Neuronal stem cell (in vitro differentiated cells): ENCODE measurements around the gene MUC6.

Experiments used
- DNase-seq: peaks from one replicate; pipeline ENCODE4 v3.0.0-alpha.2; 2013; ENCODE audit warnings: low spot score
- H2AFZ ChIP-seq: one replicate; pipeline ENCODE4 v1.6.1; 2013; ENCODE audit warnings: mild to moderate bottlenecking, low read length, inconsistent platforms
- H2AK5ac ChIP-seq: 2 replicates; pipeline ENCODE4 v1.6.1; 2013; ENCODE audit warnings: low read depth, mild to moderate bottlenecking, inconsistent platforms, low read length, moderate library complexity, mixed read lengths
- H2BK120ac ChIP-seq: 2 replicates; pipeline ENCODE4 v1.6.1; 2013; ENCODE audit warnings: low read depth, mild to moderate bottlenecking, inconsistent platforms, low read length, moderate library complexity, mixed read lengths
- H2BK12ac ChIP-seq: one replicate; pipeline ENCODE4 v1.6.1; 2013; ENCODE audit warnings: low read length, inconsistent platforms
- H2BK15ac ChIP-seq: 2 replicates; pipeline ENCODE4 v1.6.1; 2013; ENCODE audit warnings: mild to moderate bottlenecking, low read length, inconsistent platforms, mixed read lengths
- H2BK5ac ChIP-seq: one replicate; pipeline ENCODE4 v1.6.1; 2013; ENCODE audit warnings: inconsistent platforms, mild to moderate bottlenecking, low read length, moderate library complexity
- H3K14ac ChIP-seq: one replicate; pipeline ENCODE4 v1.6.1; 2013; ENCODE audit warnings: low read length, inconsistent platforms
- H3K18ac ChIP-seq: 2 replicates; pipeline ENCODE4 v1.6.1; 2013; ENCODE audit warnings: low read length, inconsistent platforms
- H3K23ac ChIP-seq: 2 replicates; pipeline ENCODE4 v1.6.1; 2013; ENCODE audit warnings: low read depth, mild to moderate bottlenecking, mixed read lengths, low read length, inconsistent platforms; ENCODE audit not compliant: poor library complexity
- H3K27ac ChIP-seq: replicated peaks from 3 replicates; pipeline ENCODE4 v1.5.1; 2013; ENCODE audit warnings: low read length, inconsistent platforms
- H3K27me3 ChIP-seq, 3 experiments: 2 replicates each; pipeline ENCODE4 v1.6.1; 2013; ENCODE audit warnings: low read length in 3 of 3, mild to moderate bottlenecking in 2 of 3, inconsistent platforms in 1 of 3, low read depth in 1 of 3, mixed read lengths in 1 of 3, moderate library complexity in 1 of 3; ENCODE audit not compliant: control insufficient read depth in 3 of 3, insufficient read depth in 3 of 3
- H3K36me3 ChIP-seq, 2 donors: replicated peaks in 1 of 2; 2 replicates each; pipeline ENCODE4 v1.6.1; 2013; ENCODE audit warnings: low read length in 2 of 2; ENCODE audit not compliant: control insufficient read depth in 2 of 2, insufficient read depth in 2 of 2
- H3K4ac ChIP-seq: 2 replicates; pipeline ENCODE4 v1.6.1; 2013; ENCODE audit warnings: inconsistent platforms, mild to moderate bottlenecking, low read length, moderate library complexity
- H3K4me1 ChIP-seq, 2 donors: 1 replicate in 1 of 2; 2 replicates in 1 of 2; pipeline ENCODE4 v1.6.1; 2013; ENCODE audit warnings: low read length in 2 of 2, low read depth in 1 of 2; ENCODE audit not compliant: control insufficient read depth in 2 of 2, insufficient read depth in 1 of 2
- H3K4me2 ChIP-seq: one replicate; pipeline ENCODE4 v1.6.1; 2013; ENCODE audit warnings: mild to moderate bottlenecking, low read length, inconsistent platforms; ENCODE audit not compliant: insufficient read depth, poor library complexity, severe bottlenecking
- H3K4me3 ChIP-seq, 2 donors: 2 replicates each; pipeline ENCODE4 v1.5.1; 2013; ENCODE audit warnings: low read length in 2 of 2, mild to moderate bottlenecking in 2 of 2, inconsistent platforms in 1 of 2, moderate library complexity in 1 of 2
- H3K79me1 ChIP-seq: one replicate; pipeline ENCODE4 v1.6.1; 2013; ENCODE audit warnings: low read depth, mild to moderate bottlenecking, inconsistent platforms, low read length, moderate library complexity
- H3K9ac ChIP-seq: one replicate; pipeline ENCODE4 v1.6.1; 2013; ENCODE audit warnings: mild to moderate bottlenecking, low read depth, low read length, inconsistent platforms; ENCODE audit not compliant: poor library complexity
- H3K9me3 ChIP-seq, 2 donors: replicated peaks in 1 of 2; 2 replicates each; pipeline versions ENCODE3 to v1.6.1; 2013; ENCODE audit warnings: low read length in 2 of 2, mild to moderate bottlenecking in 2 of 2, inconsistent platforms in 1 of 2, low read depth in 1 of 2, mixed read lengths in 1 of 2, moderate library complexity in 1 of 2; ENCODE audit not compliant: control insufficient read depth in 2 of 2, insufficient read depth in 1 of 2
- H4K8ac ChIP-seq: one replicate; pipeline ENCODE4 v1.6.1; 2013; ENCODE audit warnings: low read depth, mild to moderate bottlenecking, inconsistent platforms, low read length, moderate library complexity
- H4K91ac ChIP-seq: one replicate; pipeline ENCODE4 v1.6.1; 2013; ENCODE audit warnings: low read length, low read depth, mild to moderate bottlenecking, inconsistent platforms; ENCODE audit not compliant: poor library complexity
- WGBS, 2 donors: extraction: QIAGEN DNeasy Blood & Tissue Kit; methylation state at CpG; one replicate each; pipeline ENCODE4 v1.1.7; 2013; ENCODE audit warnings: missing lambda C conversion rate in 2 of 2, mixed read lengths in 1 of 2; ENCODE audit not compliant: insufficient read length in 2 of 2, insufficient replicate concordance in 1 of 2; ENCODE audit errors: extremely low coverage in 2 of 2; 5-methylcytosine and 5-hydroxymethylcytosine counted together

MUC6 gene

GRCh38 chr11:1070594-1071462, 34.3 kb upstream of the MUC6 start:
- no peak overlapping the region for H4K8ac ChIP-seq
- peaks cover 5 to 10% of the 10 kb centered on the region in 2 donors for H3K4me1 ChIP-seq
- H2BK5ac ChIP-seq = peak overlapping the region; percentile 30
- no peak overlapping the region for H3K4ac ChIP-seq
- no peak overlapping the region for H3K18ac ChIP-seq
- H3K4me2 ChIP-seq = no peak overlapping the region
- H3K4me3 ChIP-seq = no peak overlapping the region
- no peak overlapping the region for H2BK12ac ChIP-seq
- H2AK5ac ChIP-seq = peak overlapping the region; percentile 52
- DNase-seq = no peak
- H3K9ac ChIP-seq = no peak overlapping the region
- no peak overlapping the region for H2BK120ac ChIP-seq
- H3K79me1 ChIP-seq = peaks cover 5% of the 10 kb centered on the region
- no CpG with 5 or more reads among the region's 9 CpGs for WGBS, 2 donors
- H3K14ac ChIP-seq = no peak overlapping the region
- H2BK15ac ChIP-seq = peak overlapping the region; percentile 83
- H3K23ac ChIP-seq = no peak overlapping the region
- H3K9me3 ChIP-seq = no peaks in the 10 kb centered on the region
- no peak overlapping the region for H2AFZ ChIP-seq
- no peak overlapping the region for H4K91ac ChIP-seq
- no peak overlapping the region for H3K27ac ChIP-seq
- H3K27me3 ChIP-seq = no peaks in the 10 kb centered on the region
- H3K36me3 ChIP-seq = no peaks in the 10 kb centered on the region

- H4K91ac ChIP-seq = no peak overlapping the region
- no peak overlapping the region for H3K4ac ChIP-seq
- no peaks in the 10 kb centered on the region for H3K9me3 ChIP-seq
- no peak overlapping the region for H3K9ac ChIP-seq
- H4K8ac ChIP-seq = no peak overlapping the region
- no peak overlapping the region for H3K4me2 ChIP-seq
- no peak overlapping the region for H3K27ac ChIP-seq
- H3K14ac ChIP-seq = no peak overlapping the region
- peaks cover 5 to 10% of the 10 kb centered on the region in 2 donors for H3K4me1 ChIP-seq
- H3K79me1 ChIP-seq = peaks cover 5% of the 10 kb centered on the region
- H3K36me3 ChIP-seq = no peaks in the 10 kb centered on the region
- H2AFZ ChIP-seq = no peak overlapping the region
- H2BK120ac ChIP-seq = no peak overlapping the region
- H2AK5ac ChIP-seq = no peak overlapping the region
- no peak overlapping the region for H2BK15ac ChIP-seq
- H2BK12ac ChIP-seq = no peak overlapping the region
- H2BK5ac ChIP-seq = no peak overlapping the region
- H3K23ac ChIP-seq = no peak overlapping the region
- no peak overlapping the region for H3K18ac ChIP-seq
- no peaks in the 10 kb centered on the region for H3K27me3 ChIP-seq
- no peak for DNase-seq
- H3K4me3 ChIP-seq = no peak overlapping the region
Measured at GRCh38 chr11:1069740-1070139, 33.2 kb upstream of the MUC6 start.

GRCh38 chr11:1067812-1068496, 31.4 kb upstream of the MUC6 start:
- H3K27me3 ChIP-seq = no peaks in the 10 kb centered on the region
- no peaks in the 10 kb centered on the region for H3K36me3 ChIP-seq
- H2BK120ac ChIP-seq = no peak overlapping the region
- no peak overlapping the region for H3K14ac ChIP-seq
- H3K18ac ChIP-seq = no peak overlapping the region
- H4K91ac ChIP-seq = no peak overlapping the region
- H2AFZ ChIP-seq = no peak overlapping the region
- H2AK5ac ChIP-seq = no peak overlapping the region
- peaks cover 5% of the 10 kb centered on the region for H3K79me1 ChIP-seq
- peaks cover 0 to 2% of the 10 kb centered on the region in 2 donors for H3K4me1 ChIP-seq
- H3K9ac ChIP-seq = no peak overlapping the region
- H3K23ac ChIP-seq = no peak overlapping the region
- no peak overlapping the region for H3K4ac ChIP-seq
- no peak for DNase-seq
- H3K4me3 ChIP-seq = no peak overlapping the region
- H2BK15ac ChIP-seq = no peak overlapping the region
- no peak overlapping the region for H2BK5ac ChIP-seq
- no CpG with 5 or more reads among the region's 8 CpGs for WGBS, 2 donors
- no peak overlapping the region for H3K27ac ChIP-seq
- no peak overlapping the region for H4K8ac ChIP-seq
- H3K9me3 ChIP-seq = no peaks in the 10 kb centered on the region
- no peak overlapping the region for H2BK12ac ChIP-seq
- H3K4me2 ChIP-seq = no peak overlapping the region

DNA sequence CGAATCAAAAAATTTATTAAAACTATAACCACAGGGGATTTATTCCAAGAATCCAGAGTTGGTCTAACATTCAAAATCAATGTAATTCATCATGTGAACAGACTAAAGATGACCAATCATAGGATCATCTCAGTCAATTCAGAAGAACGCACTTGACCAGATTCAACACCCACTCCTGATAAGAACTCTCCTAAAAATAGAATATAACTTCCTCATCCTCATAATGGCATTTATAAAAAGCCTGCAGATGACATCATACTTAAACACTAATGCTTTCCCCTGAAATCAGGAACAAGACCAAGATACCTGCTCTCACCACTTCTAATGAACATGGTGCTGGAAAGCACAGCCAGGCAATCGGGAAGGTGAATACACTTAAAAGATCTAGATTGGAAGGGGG, 27.6 kb upstream of the MUC6 start:
- H3K4me3 ChIP-seq = no peak overlapping the region
- no peak overlapping the region for H4K8ac ChIP-seq
- no peak overlapping the region for H3K4me2 ChIP-seq
- H3K14ac ChIP-seq = no peak overlapping the region
- H2AK5ac ChIP-seq = no peak overlapping the region
- H3K4ac ChIP-seq = no peak overlapping the region
- H2BK15ac ChIP-seq = no peak overlapping the region
- H3K23ac ChIP-seq = no peak overlapping the region
- H3K4me1 ChIP-seq = peaks cover 0 to 9% of the 10 kb centered on the region in 2 donors
- no CpG with 5 or more reads among the region's 3 CpGs for WGBS, 2 donors
- peaks cover 4 to 8% of the 10 kb centered on the region in 2 donors for H3K9me3 ChIP-seq
- no peak overlapping the region for H2BK120ac ChIP-seq
- H3K79me1 ChIP-seq = no peaks in the 10 kb centered on the region
- H2BK12ac ChIP-seq = no peak overlapping the region
- H2BK5ac ChIP-seq = no peak overlapping the region
- H3K36me3 ChIP-seq = no peaks in the 10 kb centered on the region
- DNase-seq = no peak
- no peak overlapping the region for H2AFZ ChIP-seq
- no peak overlapping the region for H3K27ac ChIP-seq
- no peaks in the 10 kb centered on the region for H3K27me3 ChIP-seq
- H3K18ac ChIP-seq = no peak overlapping the region
- no peak overlapping the region for H3K9ac ChIP-seq
- no peak overlapping the region for H4K91ac ChIP-seq
